ENCODE data around the gene DCC.
"Not testable (repeated sequence)": the region's sequence is repeated elsewhere in the genome, so short reads cannot be mapped to it uniquely, and the experiment has no call there.

Gene DCC

GRCh38 chr18:52344881-52345280 lies 4.9 kb downstream of the DCC start:
- DNase-seq (ENCODE audit: low read depth, low spot score): no peak
- H3K27ac ChIP-seq: no peak overlapping the region

GRCh38 chr18:52345428-52345827 lies 5.4 kb downstream of the DCC start:
- no peak overlapping the region for H3K27ac ChIP-seq
- DNase-seq (ENCODE audit: low read depth, low spot score): no peak

GRCh38 chr18:52348209-52348608 lies 8.2 kb downstream of the DCC start:
- no peak overlapping the region for H3K27ac ChIP-seq
- no peak for DNase-seq (ENCODE audit: low read depth, low spot score)

GRCh38 chr18:52349498-52349897 lies 9.5 kb downstream of the DCC start:
- DNase-seq (ENCODE audit: low read depth, low spot score): no peak
- no peak overlapping the region for H3K27ac ChIP-seq

GRCh38 chr18:52352920-52353319 lies 12.9 kb downstream of the DCC start:
- no peak for DNase-seq (ENCODE audit: low read depth, low spot score)
- H3K27ac ChIP-seq: no peak overlapping the region

- DNase-seq (ENCODE audit: low read depth, low spot score): no peak
- H3K27ac ChIP-seq: no peak overlapping the region
Measured at GRCh38 chr18:52353589-52353988, 13.6 kb downstream of the DCC start.

- DNase-seq (ENCODE audit: low read depth, low spot score): no peak
- no peak overlapping the region for H3K27ac ChIP-seq
Measured at GRCh38 chr18:52363861-52364260, 23.9 kb downstream of the DCC start.

- DNase-seq (ENCODE audit: low read depth, low spot score); H3K27ac ChIP-seq: not testable (repeated sequence)
Measured at GRCh38 chr18:52366851-52367250, 26.9 kb downstream of the DCC start.

- no peak for DNase-seq (ENCODE audit: low read depth, low spot score)
- H3K27ac ChIP-seq: no peak overlapping the region
Measured at GRCh38 chr18:52367953-52368742, 28.2 kb downstream of the DCC start.

GRCh38 chr18:52370841-52371240 lies 30.8 kb downstream of the DCC start:
- no peak overlapping the region for H3K27ac ChIP-seq
- no peak for DNase-seq (ENCODE audit: low read depth, low spot score)

- no peak overlapping the region for H3K27ac ChIP-seq
- DNase-seq (ENCODE audit: low read depth, low spot score): no peak
Measured at GRCh38 chr18:52376104-52376503, 36.1 kb downstream of the DCC start.

- H3K27ac ChIP-seq: no peak overlapping the region
- no peak for DNase-seq (ENCODE audit: low read depth, low spot score)
Measured at GRCh38 chr18:52377094-52377493, 37.1 kb downstream of the DCC start.

GRCh38 chr18:52386306-52386705 lies 46.3 kb downstream of the DCC start:
- no peak for DNase-seq (ENCODE audit: low read depth, low spot score)
- no peak overlapping the region for H3K27ac ChIP-seq

- no peak overlapping the region for H3K27ac ChIP-seq
- DNase-seq (ENCODE audit: low read depth, low spot score): no peak
Measured at GRCh38 chr18:52387175-52387574, 47.2 kb downstream of the DCC start.

GRCh38 chr18:52391810-52392559 lies 52.0 kb downstream of the DCC start:
- no peak for DNase-seq (ENCODE audit: low read depth, low spot score)
- H3K27ac ChIP-seq: no peak overlapping the region

GRCh38 chr18:52394602-52395001 lies 54.6 kb downstream of the DCC start:
- no peak overlapping the region for H3K27ac ChIP-seq
- DNase-seq (ENCODE audit: low read depth, low spot score): no peak

GRCh38 chr18:52395146-52395852 lies 55.3 kb downstream of the DCC start:
- DNase-seq (ENCODE audit: low read depth, low spot score): no peak

GRCh38 chr18:52401236-52401635 lies 61.2 kb downstream of the DCC start:
- no peak overlapping the region for H3K27ac ChIP-seq
- no peak for DNase-seq (ENCODE audit: low read depth, low spot score)

More at GRCh38 chr18:52395146-52395852, 55.3 kb downstream of the DCC start:
- no peak overlapping the region for H3K27ac ChIP-seq

- H3K27ac ChIP-seq: no peak overlapping the region
- DNase-seq (ENCODE audit: low read depth, low spot score): no peak
Measured at GRCh38 chr18:52402814-52403213, 62.8 kb downstream of the DCC start.

GRCh38 chr18:52403291-52404021 lies 63.5 kb downstream of the DCC start:
- no peak for DNase-seq (ENCODE audit: low read depth, low spot score)
- no peak overlapping the region for H3K27ac ChIP-seq

Data from epithelial cell of prostate (primary cell).